WERI-Rb-1 (cell line): ENCODE results near the gene CRYBG1.

ENCODE experiments used
- DNase-seq: peaks from one replicate; pipeline ENCODE4 v3.0.0-alpha.2; 2020
- H3K27ac ChIP-seq: fragments of 250-450 bp; sonication (Bioruptor Pico); 2 replicates; pipeline ENCODE4 v1.5.1; 2020; ENCODE audit warnings: mild to moderate bottlenecking, moderate library complexity
- H3K27me3 ChIP-seq: fragments of 250-450 bp; sonication (Bioruptor Pico); 2 replicates; pipeline ENCODE4 v1.5.1; 2021; ENCODE audit warnings: mild to moderate bottlenecking, low read depth, moderate library complexity; ENCODE audit not compliant: insufficient read depth, severe bottlenecking
- H3K36me3 ChIP-seq: fragments of 250-450 bp; sonication (Bioruptor Pico); 2 replicates; pipeline ENCODE4 v1.5.1; 2020; ENCODE audit warnings: mild to moderate bottlenecking, moderate library complexity
- H3K4me3 ChIP-seq: 2 replicates; pipeline ENCODE4 v1.5.1; 2011; ENCODE audit warnings: low read depth, mild to moderate bottlenecking, control low read depth, low read length
- H3K9me3 ChIP-seq: fragments of 250-450 bp; sonication (Bioruptor Pico); 2 replicates; pipeline ENCODE4 v1.5.1; 2021; ENCODE audit warnings: mild to moderate bottlenecking, moderate library complexity; ENCODE audit not compliant: severe bottlenecking
- CTCF ChIP-seq: IDR thresholded peaks from 2 replicates; pipeline ENCODE4 v1.5.1; 2011; ENCODE audit warnings: low read depth, mild to moderate bottlenecking, control low read depth, inconsistent platforms, low read length

CRYBG1 gene

GRCh38 chr6:106411643-106412200 is 51.2 kb downstream of the CRYBG1 start:
- Histone ChIP-seq H3K36me3 (no peaks in the 10 kb centered on the region), H3K9me3 (no peaks in the 10 kb centered on the region), H3K4me3 (no peak overlapping the region), H3K27me3 (no peaks in the 10 kb centered on the region), H3K27ac (no peak overlapping the region)
- TF ChIP-seq CTCF = no peak
- no peak for DNase-seq

- Histone ChIP-seq H3K4me3 (no peak overlapping the region), H3K9me3 (no peaks in the 10 kb centered on the region), H3K27ac (no peak overlapping the region), H3K27me3 (no peaks in the 10 kb centered on the region), H3K36me3 (no peaks in the 10 kb centered on the region)
- no peak for TF ChIP-seq CTCF
- no peak for DNase-seq
Measured at GRCh38 chr6:106413016-106413415, 52.5 kb downstream of the CRYBG1 start.

GRCh38 chr6:106413722-106414121 is 53.2 kb downstream of the CRYBG1 start:
- no peak overlapping the region for H3K27ac ChIP-seq
- DNase-seq = no peak
- no peaks in the 10 kb centered on the region for H3K36me3 ChIP-seq
- H3K9me3 ChIP-seq = no peaks in the 10 kb centered on the region
- TF ChIP-seq CTCF = no peak
- no peak overlapping the region for H3K4me3 ChIP-seq
- H3K27me3 ChIP-seq = no peaks in the 10 kb centered on the region

- Histone ChIP-seq H3K27ac (no peak overlapping the region), H3K9me3 (no peaks in the 10 kb centered on the region), H3K4me3 (no peak overlapping the region), H3K27me3 (no peaks in the 10 kb centered on the region), H3K36me3 (no peaks in the 10 kb centered on the region)
- no peak for DNase-seq
- TF ChIP-seq CTCF = no peak
Measured at GRCh38 chr6:106415921-106416320, 55.4 kb downstream of the CRYBG1 start.

- Histone ChIP-seq H3K27me3 (no peaks in the 10 kb centered on the region), H3K4me3 (no peak overlapping the region), H3K36me3 (no peaks in the 10 kb centered on the region), H3K9me3 (no peaks in the 10 kb centered on the region), H3K27ac (no peak overlapping the region)
- DNase-seq = no peak
- TF ChIP-seq CTCF = no peak
Measured at GRCh38 chr6:106417572-106418147, 57.1 kb downstream of the CRYBG1 start.
